HG03280 (cell line): ENCODE results near the gene KIF26B.

Source experiments
- ATAC-seq: cut with Tn5 transposase; IDR thresholded peaks from one replicate; pipeline ENCODE4 v1.9.1; 2021; ENCODE audit warnings: mild to moderate bottlenecking, moderate library complexity; ENCODE audit not compliant: unreplicated experiment

The KIF26B gene

GRCh38 chr1:245580651-245581050, 425.9 kb downstream of the KIF26B start:
- no peak for ATAC-seq

- no peak for ATAC-seq
Observed at GRCh38 chr1:245582026-245582425, 427.2 kb downstream of the KIF26B start.

DNA sequence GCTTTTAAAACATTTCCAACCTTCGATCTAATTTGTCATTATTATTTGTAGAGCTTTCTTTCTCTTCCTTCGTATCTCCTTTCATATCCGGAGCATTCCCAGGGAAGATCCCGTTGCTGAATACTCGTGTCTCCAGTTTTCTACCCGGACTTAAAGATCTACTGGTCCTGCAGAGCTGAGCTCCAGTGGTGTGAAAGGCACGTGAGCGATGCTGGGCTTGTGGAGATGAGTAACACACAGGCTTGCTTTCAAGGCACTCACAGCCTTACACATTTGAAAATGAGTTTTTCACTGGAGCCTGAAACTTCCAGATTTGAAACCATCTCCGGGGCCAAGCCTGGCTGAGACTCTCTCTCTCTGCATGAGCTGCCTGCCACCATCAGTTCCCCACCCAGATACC, 428.3 kb downstream of the KIF26B start:
- no peak for ATAC-seq

DNA sequence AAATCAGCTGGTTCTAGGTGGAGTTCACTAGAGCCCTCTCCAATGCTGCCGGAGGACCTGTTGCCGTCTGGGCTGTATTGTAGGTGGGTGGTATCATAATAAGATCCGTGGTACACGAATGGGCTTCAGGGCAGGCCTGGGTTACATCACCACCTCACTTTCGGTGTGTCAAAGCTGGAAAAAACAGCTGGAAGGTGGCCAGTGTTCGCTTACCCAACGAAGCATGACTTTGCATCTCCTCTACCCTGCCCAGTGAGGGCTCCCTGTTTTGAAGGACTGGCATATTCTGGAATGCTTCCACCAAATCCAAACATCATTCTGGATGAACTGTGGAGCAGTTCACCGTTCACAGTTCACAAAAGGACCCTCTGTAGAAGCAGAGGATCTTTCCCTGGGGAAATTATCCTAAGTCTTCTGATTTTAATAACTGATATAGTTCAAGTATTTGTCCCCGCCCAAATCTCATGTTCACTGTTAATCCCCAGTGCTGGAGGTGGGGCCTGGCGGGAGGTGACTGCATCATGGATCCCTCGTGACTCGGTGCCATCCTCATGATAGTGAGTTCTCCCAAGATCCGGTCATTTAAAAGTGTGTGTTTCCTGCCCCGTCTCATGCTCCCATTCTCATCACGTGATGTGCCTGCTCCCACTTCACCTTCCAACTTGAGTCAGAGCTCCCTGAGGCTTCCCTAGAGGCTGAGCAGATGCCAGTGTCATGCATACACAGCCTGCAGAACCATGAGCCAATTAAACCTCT, 429.0 kb downstream of the KIF26B start:
- ATAC-seq = no peak

GRCh38 chr1:245585252-245585959, 430.6 kb downstream of the KIF26B start:
- ATAC-seq = no peak

DNA sequence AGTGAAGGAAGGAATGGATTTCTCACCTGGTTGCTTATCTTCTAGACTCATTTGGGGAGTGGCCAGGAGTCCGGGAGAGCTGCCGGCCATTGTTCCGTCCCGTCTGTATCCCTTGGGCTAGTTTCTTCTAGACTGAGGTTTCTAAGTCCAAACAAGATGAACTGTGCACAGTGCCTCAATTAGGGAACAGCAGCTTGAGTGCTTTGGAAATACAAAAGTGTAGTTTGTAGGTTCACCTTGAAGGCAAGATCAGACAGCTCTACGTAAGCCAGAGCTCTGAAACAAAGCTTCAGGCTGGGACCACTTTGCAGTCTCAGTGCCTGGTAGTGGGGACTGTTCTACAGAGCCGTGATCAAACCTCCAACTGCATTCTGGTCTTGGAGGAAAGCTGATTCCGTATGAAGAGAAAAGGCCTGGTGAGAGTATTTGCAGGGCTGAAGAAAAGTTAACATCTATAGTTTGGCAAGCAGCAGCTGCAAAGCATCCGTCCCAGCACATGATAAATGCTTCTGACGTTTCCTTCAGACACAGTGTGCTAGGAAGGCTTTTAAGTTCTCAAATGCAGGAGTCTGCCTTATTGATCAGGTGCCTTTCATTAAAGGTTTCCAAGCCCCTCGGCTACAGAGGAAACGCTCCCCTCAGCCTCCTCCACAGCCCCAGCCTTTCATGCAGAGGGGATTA, 432.8 kb downstream of the KIF26B start:
- ATAC-seq = no peak

- ATAC-seq = no peak
Observed at GRCh38 chr1:245588116-245588639, 433.4 kb downstream of the KIF26B start.

DNA sequence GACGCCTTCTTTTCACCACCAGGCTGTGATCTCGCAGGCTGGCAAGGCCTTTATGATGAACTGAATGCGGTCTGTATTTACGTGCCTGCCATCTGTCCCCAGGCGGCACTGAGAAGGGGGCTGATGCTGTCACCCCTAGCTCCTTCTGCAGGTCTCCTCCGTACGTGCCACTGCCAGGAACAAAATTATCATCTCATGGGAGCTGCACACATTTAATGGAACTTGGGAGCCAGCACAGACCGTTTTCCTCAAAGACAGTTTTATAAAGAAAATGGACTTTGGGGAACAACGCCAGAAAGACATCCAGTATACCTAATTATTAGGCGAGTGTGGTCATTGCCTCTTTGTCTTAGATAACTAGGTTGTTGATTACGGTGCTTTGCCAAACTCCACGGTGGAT, 434.5 kb downstream of the KIF26B start:
- ATAC-seq = no peak

DNA sequence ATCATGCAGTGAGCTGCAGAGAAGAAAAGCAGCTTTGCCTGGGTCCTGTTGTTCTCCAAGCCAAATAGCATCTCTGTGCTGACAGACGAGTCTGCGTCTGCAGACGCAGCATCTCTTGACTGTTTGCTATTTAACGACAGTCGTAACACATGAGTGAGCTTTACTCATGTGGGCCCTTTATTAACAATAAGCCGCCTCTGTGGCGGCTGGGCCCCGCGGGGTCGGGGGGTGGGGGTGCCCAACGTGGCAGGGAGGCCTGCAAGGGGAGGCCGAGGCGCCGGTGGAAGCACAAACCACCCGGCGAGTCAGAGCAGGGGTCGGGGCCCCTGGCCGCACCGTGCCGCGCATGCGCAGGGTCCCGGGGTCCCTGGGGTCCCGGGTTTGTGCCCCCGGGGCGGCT, 435.1 kb downstream of the KIF26B start:
- ATAC-seq = no peak

DNA sequence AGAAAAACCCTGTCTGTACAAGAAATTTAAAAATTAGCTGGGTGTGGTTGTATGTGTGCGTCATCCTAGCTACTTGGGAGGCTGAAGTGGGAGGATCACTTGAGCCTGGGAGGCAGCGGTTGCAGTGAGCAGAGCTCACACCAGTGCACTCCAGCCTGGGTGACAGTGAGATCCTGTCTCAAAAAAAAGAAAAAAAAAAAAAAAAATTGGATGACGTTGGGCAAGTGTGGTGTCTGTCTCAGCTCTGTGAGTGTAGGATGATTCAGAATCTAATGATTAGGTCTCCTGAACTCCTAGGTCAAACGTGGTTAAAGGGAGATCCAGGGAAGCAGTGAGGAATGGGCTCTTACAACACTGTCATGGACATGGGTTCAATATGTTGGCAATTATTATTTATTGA, 435.9 kb downstream of the KIF26B start:
- no peak for ATAC-seq

GRCh38 chr1:245591346-245592188, 436.8 kb downstream of the KIF26B start:
- no peak for ATAC-seq

DNA sequence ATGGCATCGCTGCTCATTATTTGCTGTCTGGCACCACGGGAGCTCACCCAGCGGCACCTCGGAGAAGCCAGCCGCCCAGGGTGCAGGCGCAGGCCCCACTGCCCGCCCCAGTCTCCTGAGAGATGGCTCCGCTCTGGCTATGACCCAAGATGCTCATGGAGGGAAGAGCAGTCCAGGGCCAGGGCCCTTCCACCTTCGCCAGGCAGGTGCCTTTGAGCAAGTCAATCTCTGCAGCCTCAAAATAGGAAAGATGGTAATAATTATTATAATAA, 437.3 kb downstream of the KIF26B start:
- ATAC-seq = no peak

DNA sequence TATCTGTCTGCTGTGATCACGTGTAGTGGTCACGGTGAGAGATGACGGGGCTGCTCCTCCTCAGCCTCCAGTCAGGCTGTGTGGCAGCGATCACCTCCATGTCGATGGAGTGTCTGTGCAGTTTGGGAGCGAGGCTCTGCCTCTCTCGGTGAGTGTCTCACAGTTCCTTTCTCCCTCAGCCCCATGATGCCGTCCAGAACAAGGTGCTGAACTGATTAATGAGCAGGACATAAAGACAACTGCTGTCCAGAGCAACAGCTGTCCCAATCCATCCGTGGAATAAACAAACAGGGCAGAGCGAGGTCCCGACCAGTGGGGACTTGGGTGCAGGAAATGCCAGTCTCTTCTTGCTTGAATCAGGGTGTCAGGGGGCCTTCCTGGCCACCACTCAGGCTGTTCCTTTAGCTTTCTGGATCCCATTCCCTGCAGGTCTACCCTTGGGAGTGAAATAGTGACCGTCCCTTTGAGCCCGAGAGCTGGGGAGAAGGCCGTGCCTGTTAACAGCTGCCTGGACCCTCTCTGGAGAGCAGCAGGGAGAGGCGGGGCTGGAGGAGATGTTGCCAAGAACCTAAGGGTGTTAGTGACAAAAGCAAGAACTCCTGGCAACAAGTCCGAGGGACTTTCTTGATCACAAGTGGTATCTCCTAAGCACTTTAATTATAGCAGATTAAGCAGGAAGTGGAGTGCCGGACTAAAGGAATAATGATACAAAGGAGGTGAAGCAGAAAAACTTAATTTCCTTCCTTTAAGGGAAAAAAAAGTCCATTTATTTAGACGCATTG, 443.9 kb downstream of the KIF26B start:
- no peak for ATAC-seq

- ATAC-seq = no peak
Observed at GRCh38 chr1:245599371-245600174, 444.8 kb downstream of the KIF26B start.

GRCh38 chr1:245600658-245601057, 445.9 kb downstream of the KIF26B start:
- no peak for ATAC-seq

GRCh38 chr1:245603311-245603865, 448.6 kb downstream of the KIF26B start:
- no peak for ATAC-seq

DNA sequence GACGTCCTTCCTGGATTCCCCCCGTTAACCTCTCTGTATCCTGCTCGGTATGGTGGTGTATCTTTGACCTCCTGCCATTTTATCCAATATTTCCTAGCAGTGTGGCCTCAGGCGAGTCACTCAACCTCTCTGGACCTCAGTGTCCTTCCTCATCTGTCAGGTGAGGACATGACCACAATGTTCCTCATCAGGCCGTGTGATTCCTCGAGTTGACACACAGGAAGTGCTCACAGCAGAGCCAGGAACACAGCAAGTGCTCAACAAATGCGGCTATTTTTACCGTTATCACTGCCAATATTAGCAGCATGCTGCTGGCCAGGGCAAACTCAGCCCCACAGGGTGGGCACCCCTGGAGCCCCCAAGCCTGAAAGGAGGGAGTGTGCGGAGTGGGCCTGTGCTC, 450.2 kb downstream of the KIF26B start:
- ATAC-seq = no peak

GRCh38 chr1:245605480-245606156, 450.8 kb downstream of the KIF26B start:
- ATAC-seq = no peak
